ENCODE results near the gene NELFB.

NELFB gene

GRCh38 chr9:137223078-137223970 is 31.8 kb upstream of the NELFB start:
- DNase-seq (ENCODE audit: low spot score), result peak; percentile 99

DNA sequence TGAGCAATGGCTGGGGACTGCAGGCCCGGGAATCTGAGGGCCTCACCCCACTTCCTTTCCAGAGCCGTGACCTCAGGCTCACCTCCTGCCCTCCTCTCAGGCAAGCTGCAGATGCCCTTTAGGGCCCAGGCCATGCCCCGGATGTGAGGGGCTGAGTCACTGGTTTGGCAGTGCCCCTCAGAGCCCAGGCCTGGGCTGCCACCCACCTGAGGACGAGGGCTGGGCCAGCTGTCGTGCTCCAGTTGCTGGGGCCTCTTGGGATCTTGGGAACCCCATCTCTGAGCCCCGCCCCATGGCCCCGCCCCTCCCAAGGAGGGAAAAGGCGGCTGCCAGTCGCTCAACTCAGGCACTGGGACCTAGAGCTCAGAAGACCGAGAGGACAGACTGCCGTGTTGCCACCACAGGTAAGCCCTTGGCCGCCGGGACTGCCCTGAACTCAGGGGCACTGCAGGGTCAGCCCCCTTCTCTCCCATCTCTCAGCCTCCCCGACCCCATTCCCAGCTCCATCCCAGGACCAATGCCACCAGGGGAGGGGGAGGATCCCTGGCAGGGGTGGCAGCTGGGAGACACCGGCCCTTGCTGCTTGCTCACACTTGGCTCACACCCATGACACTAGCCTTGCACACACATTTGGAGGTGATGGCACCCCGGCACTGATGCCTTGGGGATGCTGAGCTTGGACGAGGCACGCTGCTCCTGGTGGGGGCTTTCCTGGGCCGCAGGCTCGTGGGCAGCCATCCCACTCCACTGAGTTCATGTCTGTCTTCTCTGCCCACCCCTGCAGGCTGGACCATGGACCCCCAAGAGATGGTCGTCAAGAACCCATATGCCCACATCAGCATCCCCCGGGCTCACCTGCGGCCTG is 30.1 kb upstream of the NELFB start, which contains the start of gene CYSRT1:
CYSRT1 (plus strand) TSS at position 345 of the 865 bp plus-strand sequence; CDS start at position 793, 448 bp downstream.
- no peak for DNase-seq (ENCODE audit: low spot score)

GRCh38 chr9:137225699-137226331 is 29.3 kb upstream of the NELFB start:
- DNase-seq (ENCODE audit: low spot score), result no peak

DNA sequence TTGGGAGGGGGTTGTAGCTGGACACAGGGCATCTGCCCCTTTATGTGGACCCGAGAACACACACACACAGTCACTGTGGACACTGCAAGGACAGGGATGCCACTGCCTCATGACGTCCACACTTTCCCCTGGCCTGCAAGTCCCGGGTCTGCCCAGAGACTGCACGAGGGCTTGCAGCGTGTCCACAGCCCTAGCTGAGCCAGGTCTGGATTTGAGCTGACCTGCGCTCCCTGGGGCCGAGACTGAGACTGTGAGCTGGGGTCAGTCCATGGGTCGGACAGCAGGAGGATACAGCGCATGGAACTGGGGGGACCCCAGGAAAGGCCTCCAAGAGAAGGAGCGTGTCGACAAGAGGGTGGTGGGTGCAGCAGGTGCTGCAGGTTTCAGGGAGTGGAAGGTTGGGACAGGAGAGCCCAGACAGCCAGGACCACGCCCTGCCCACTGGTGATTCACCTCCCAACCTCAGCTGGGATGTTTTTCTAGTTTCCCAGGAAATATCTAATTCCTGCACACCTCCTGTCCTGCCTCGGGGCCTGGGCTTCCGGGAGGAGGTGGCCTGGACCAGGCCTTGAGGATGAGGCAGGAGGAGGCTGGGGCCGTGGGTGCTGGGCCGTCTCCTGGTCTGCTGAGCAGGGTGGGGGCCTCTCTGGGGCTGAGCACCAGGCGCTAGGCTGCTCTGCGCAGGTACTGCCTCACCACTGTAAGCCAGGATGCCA is 28.6 kb upstream of the NELFB start:
- no peak for DNase-seq (ENCODE audit: low spot score)

GRCh38 chr9:137227054-137227852 is 27.9 kb upstream of the NELFB start, which contains the start of gene RNF224:
Gene RNF224, plus strand, starts transcription at chr9:137227502. Its CDS starts 834 bp downstream, at chr9:137228336.
- DNase-seq (ENCODE audit: low spot score), result peak; percentile 78

DNA sequence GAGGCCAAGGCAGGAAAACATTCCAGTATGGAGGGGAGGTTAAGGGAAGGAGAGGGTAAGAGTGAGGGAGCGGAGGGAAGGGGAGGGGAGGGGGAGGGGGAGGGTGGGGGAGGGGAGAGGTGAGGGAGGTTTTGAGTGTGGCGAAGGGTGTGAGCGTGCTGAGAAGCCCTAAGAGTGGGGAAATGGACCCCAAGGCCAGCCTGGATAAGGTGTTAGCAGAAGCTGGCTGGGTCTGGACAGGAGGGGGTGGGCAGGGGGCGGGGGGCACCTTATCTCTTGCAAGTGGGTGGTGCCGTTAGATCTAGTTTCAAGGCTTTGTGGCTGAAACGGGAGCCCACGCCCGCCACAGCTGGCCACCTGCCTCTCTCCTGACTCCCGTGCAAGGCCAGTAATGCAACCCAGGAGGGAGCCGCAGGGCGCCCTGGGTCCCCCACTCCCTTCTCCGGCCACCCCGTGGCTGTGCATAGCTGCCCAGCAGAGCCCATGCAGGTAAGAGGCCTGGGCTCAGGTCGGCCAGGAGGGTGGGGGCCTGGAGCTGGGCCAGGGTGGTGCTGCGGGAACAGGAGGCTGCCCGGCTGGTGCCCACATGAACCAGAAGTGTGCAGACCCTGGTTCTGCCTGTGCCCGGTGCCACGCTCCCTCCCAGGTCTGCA is 27.1 kb upstream of the NELFB start:
- DNase-seq (ENCODE audit: low spot score), result no peak

DNA sequence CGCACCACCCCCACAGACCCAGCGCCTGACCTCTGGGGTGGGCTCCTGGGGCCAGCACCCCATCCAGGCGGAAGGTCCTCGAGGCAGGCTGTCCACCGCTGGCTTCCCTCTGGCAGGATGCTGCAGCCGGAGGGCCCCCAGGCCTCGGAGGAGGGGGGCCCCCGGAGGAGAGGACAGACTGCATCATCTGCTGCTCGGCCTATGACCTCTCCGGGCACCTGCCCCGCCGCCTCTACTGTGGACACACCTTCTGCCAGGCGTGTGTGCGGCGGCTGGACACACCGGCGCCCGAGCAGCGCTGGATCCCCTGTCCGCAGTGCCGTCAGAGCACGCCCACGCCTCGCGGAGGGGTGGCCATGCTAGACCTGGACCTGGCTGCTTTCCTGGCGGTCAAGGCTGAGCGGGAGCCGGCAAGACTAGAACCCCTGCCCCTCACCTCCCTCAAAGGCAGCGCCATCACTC is 26.6 kb upstream of the NELFB start:
- no peak for DNase-seq (ENCODE audit: low spot score)

- DNase-seq (ENCODE audit: low spot score), result no peak
Observed at GRCh38 chr9:137228968-137229896, 25.9 kb upstream of the NELFB start.

DNA sequence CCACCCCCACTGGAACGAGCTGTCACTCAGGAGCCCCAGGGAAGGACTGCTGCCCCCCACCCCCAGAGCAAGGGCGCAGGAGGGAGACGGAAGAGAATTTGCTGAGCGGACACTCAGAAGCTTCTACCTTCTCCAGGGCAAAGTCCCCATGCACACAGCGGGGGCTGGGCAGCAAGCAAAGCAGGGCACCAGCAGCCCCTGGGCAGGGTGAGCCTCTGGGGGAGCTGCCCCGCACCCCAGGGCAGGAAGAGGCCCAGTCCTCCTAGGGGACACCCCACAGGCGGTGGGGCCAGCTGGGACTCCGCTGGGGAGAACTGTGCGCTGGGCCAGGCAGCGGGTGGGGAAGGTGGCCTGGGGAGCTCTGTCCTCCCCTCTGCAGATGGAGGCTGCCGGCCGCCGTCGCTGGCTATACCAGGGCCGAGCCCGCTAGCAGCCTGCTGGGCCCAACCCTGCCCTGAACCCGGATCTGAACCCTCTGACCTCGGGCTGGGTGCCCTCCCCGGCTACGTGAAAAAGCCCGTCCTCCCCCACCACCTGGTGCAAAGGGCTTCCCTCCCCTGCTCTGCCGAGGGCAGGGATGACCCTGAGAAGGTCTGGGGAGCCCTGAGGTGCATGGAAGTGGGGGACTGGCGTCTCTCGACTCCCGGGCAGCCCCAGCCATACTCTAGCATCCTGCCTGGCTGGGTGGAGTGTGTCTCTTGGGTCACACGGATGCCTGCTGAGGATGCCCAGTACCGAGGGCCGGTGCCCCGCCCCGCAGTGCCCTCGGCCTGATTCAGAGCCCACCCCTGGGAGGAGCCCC is 25.0 kb upstream of the NELFB start:
- no peak for DNase-seq (ENCODE audit: low spot score)

- no peak for DNase-seq (ENCODE audit: low spot score)
Observed at GRCh38 chr9:137230705-137231371, 24.3 kb upstream of the NELFB start, which contains the start of gene SLC34A3. Gene SLC34A3, plus strand, starts transcription at chr9:137230901. Its CDS starts 802 bp downstream, at chr9:137231703.

- DNase-seq (ENCODE audit: low spot score), result no peak
Observed at GRCh38 chr9:137231372-137232039, 23.6 kb upstream of the NELFB start.

GRCh38 chr9:137232101-137232500 is 23.0 kb upstream of the NELFB start:
- DNase-seq (ENCODE audit: low spot score), result no peak

DNA sequence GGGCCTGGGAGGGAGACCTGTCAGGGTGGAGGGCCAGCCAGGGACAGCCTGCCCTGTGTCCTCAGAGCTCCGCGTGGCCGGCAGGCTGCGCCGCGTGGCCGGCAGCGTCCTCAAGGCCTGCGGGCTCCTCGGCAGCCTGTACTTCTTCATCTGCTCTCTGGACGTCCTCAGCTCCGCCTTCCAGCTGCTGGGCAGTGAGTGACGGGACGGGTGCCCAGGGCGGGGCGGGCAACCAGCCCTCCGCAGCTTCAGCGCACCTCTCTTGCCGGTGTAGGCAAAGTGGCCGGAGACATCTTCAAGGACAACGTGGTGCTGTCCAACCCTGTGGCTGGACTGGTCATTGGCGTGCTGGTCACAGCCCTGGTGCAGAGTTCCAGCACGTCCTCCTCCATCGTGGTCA is 22.6 kb upstream of the NELFB start:
- DNase-seq (ENCODE audit: low spot score), result no peak

- DNase-seq (ENCODE audit: low spot score), result no peak
Observed at GRCh38 chr9:137233143-137233980, 21.8 kb upstream of the NELFB start.

DNA sequence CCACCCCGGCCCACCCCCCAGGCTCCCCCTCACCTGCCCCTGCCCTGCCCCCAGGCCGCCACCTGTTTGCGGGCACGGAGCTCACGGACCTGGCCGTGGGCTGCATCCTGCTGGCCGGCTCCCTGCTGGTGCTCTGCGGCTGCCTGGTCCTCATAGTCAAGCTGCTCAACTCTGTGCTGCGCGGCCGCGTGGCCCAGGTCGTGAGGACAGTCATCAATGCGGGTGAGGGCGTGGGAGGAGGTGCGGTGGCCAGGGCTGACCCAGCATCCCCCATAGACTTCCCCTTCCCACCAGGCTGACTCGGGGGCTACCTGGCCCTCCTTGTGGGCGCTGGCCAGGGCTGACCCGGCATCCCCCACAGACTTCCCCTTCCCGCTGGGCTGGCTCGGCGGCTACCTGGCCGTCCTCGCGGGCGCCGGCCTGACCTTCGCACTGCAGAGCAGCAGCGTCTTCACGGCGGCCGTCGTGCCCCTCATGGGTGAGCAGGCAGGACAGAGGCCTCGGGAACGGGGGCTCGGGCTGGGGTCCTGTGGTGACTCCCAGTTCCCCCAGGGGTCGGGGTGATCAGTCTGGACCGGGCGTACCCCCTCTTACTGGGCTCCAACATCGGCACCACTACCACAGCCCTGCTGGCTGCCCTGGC is 21.0 kb upstream of the NELFB start:
- DNase-seq (ENCODE audit: low spot score), result no peak

Measured in AG20443 (cell line).